ENCODE data around the gene ZNF540. TPM values are rescaled to one million over a fixed set of nuclear protein-coding genes. Genes with fewer than 3 reads are reported as not detected.
"Not testable (repeated sequence)": the region's sequence is repeated elsewhere in the genome, so short reads cannot be mapped to it uniquely, and the experiment has no call there.

ZNF540 gene
- polyA plus RNA-seq, 1 donor from 2014 or later: 24.7 TPM

DNA sequence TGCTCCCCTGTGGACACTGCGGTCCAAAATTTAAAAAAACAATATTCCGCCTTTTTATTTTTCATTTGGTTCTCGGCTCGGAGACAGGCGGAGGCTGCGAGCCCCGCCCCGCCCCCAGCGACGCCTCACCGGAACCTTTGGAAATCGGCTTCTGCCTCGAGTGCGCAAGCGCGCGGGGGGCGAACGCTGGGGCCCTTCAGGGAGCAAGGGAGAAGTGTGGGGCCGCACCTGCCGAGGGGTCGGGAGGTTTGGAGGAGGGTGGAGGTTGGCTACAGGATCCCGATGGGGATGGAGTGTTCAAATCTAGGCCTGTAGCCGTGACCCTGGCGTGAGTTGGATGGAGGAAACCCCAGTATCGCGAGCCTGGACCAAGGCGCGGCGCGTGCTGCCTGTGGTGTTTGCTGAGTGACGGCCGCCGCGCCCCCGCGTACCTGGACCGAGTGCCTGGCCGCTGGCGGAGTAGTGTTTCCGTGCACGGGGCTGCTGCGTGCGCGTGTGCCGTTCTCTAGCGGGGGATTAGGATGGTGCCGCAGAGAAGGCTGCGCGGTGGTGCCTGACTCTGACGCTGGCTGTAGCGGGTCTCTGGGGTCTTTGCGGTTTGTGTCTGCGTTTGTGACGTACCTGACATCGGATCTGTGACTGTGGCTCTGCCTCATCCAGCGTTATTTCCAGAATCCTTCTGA lies 61.2 kb downstream of the ZNF540 start:
- Histone ChIP-seq H2AFZ (ENCODE audit: low read depth, low read length) (peak overlapping the region; percentile 75), H3K9ac (ENCODE audit: low read length) (peak overlapping the region; percentile 95), H3K27ac (ENCODE audit: low read length) (peak overlapping the region; percentile 99), H3K4me3 (ENCODE audit: low read length) (peak overlapping the region; percentile 80), H4K20me1 (ENCODE audit: insufficient read depth) (no peaks in the 10 kb centered on the region), H3K79me2 (replicated peaks; ENCODE audit: insufficient read depth, low read length) (peaks cover 47% of the 10 kb centered on the region), H3K27me3 (ENCODE audit: insufficient read depth, low read depth, low read length) (no peaks in the 10 kb centered on the region), H3K36me3 (ENCODE audit: insufficient read depth, low read length) (no peaks in the 10 kb centered on the region), H3K9me2 (ENCODE audit: insufficient read depth, low read length) (no peaks in the 10 kb centered on the region), H3K4me2 (ENCODE audit: low read length) (peak overlapping the region; percentile 67), H3K9me3 (ENCODE audit: low read length) (peaks cover 2% of the 10 kb centered on the region), H3F3A (ENCODE audit: insufficient read depth, low read length, poor library complexity, severe bottlenecking) (peaks cover 5% of the 10 kb centered on the region)
- peak; percentile 94 for TF ChIP-seq POLR2AphosphoS5 (IDR thresholded peaks at IDR 0.05)
- no peak for TF ChIP-seq EZH2 (IDR thresholded peaks at IDR 0.05; ENCODE audit: borderline replicate concordance, insufficient read depth, low read length, poor library complexity, severe bottlenecking)
- TF ChIP-seq EP300 (conservative IDR thresholded peaks at IDR 0.05; ENCODE audit: poor library complexity, severe bottlenecking): peak; percentile 83
- peak; percentile 55 for TF ChIP-seq SMC3 (conservative IDR thresholded peaks at IDR 0.05; ENCODE audit: poor library complexity)
- TF ChIP-seq MXI1 (conservative IDR thresholded peaks at IDR 0.05; ENCODE audit: poor library complexity, severe bottlenecking): peak; percentile 80
- TF ChIP-seq TAF1 (IDR thresholded peaks at IDR 0.05; ENCODE audit: low read depth): peak; percentile 94
- TF ChIP-seq RAD21 (conservative IDR thresholded peaks at IDR 0.05): no peak
- TF ChIP-seq, protein P1, sequence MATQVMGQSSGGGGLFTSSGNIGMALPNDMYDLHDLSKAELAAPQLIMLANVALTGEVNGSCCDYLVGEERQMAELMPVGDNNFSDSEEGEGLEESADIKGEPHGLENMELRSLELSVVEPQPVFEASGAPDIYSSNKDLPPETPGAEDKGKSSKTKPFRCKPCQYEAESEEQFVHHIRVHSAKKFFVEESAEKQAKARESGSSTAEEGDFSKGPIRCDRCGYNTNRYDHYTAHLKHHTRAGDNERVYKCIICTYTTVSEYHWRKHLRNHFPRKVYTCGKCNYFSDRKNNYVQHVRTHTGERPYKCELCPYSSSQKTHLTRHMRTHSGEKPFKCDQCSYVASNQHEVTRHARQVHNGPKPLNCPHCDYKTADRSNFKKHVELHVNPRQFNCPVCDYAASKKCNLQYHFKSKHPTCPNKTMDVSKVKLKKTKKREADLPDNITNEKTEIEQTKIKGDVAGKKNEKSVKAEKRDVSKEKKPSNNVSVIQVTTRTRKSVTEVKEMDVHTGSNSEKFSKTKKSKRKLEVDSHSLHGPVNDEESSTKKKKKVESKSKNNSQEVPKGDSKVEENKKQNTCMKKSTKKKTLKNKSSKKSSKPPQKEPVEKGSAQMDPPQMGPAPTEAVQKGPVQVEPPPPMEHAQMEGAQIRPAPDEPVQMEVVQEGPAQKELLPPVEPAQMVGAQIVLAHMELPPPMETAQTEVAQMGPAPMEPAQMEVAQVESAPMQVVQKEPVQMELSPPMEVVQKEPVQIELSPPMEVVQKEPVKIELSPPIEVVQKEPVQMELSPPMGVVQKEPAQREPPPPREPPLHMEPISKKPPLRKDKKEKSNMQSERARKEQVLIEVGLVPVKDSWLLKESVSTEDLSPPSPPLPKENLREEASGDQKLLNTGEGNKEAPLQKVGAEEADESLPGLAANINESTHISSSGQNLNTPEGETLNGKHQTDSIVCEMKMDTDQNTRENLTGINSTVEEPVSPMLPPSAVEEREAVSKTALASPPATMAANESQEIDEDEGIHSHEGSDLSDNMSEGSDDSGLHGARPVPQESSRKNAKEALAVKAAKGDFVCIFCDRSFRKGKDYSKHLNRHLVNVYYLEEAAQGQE (IDR thresholded peaks at IDR 0.05; ENCODE audit: borderline replicate concordance): peak; percentile 88
- TF ChIP-seq, protein P2, sequence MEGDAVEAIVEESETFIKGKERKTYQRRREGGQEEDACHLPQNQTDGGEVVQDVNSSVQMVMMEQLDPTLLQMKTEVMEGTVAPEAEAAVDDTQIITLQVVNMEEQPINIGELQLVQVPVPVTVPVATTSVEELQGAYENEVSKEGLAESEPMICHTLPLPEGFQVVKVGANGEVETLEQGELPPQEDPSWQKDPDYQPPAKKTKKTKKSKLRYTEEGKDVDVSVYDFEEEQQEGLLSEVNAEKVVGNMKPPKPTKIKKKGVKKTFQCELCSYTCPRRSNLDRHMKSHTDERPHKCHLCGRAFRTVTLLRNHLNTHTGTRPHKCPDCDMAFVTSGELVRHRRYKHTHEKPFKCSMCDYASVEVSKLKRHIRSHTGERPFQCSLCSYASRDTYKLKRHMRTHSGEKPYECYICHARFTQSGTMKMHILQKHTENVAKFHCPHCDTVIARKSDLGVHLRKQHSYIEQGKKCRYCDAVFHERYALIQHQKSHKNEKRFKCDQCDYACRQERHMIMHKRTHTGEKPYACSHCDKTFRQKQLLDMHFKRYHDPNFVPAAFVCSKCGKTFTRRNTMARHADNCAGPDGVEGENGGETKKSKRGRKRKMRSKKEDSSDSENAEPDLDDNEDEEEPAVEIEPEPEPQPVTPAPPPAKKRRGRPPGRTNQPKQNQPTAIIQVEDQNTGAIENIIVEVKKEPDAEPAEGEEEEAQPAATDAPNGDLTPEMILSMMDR (IDR thresholded peaks at IDR 0.05; ENCODE audit: poor library complexity, severe bottlenecking): peak; percentile 47

DNA sequence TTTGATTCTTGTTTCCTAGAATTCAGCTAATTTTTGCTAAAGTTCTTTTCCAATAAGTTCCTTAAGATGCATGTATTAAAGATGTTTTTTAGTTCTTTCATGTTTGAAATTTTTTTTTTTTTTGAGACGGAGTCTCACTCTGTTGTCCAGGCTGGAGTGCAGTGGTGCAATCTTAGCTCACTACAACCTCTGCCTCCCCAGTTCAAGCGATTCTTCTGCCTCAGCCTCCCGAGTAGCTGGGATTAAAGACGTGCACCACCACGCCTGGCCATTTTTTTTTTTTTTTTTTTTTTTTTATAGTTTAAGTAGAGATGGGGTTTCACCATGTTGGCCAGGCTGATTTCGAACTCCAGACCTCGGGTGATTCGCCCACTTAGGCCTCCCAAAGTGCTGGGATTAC lies 62.5 kb downstream of the ZNF540 start:
- not testable (repeated sequence) for H3K9ac ChIP-seq (ENCODE audit: low read length); H3F3A ChIP-seq (ENCODE audit: insufficient read depth, low read length, poor library complexity, severe bottlenecking); H3K27me3 ChIP-seq (ENCODE audit: insufficient read depth, low read depth, low read length); H3K9me2 ChIP-seq (ENCODE audit: insufficient read depth, low read length); H3K36me3 ChIP-seq (ENCODE audit: insufficient read depth, low read length); H2AFZ ChIP-seq (ENCODE audit: low read depth, low read length); H3K9me3 ChIP-seq (ENCODE audit: low read length); H4K20me1 ChIP-seq (ENCODE audit: insufficient read depth)
- peak overlapping the region; percentile 67 for H3K4me2 ChIP-seq (ENCODE audit: low read length)
- H3K27ac ChIP-seq (ENCODE audit: low read length): peak overlapping the region; percentile 99
- peak overlapping the region; percentile 80 for H3K4me3 ChIP-seq (ENCODE audit: low read length)
- peaks cover 33% of the 10 kb centered on the region for H3K79me2 ChIP-seq (replicated peaks; ENCODE audit: insufficient read depth, low read length)

Other genes starting within 250 kb of the ZNF540 start
- 13.6 and 18.6 TPM in 2 replicates for gene ZNF527, start 223.8 kb upstream of the ZNF540 start, polyA plus RNA-seq
- 21.6 and 27.4 TPM in 2 replicates for gene ZNF569, start 127.4 kb upstream of the ZNF540 start, polyA plus RNA-seq
- gene ZNF570, start 125.5 kb upstream of the ZNF540 start, polyA plus RNA-seq: 15.7 and 21.4 TPM in 2 replicates
- gene ZNF793, start 87.9 kb upstream of the ZNF540 start, polyA plus RNA-seq: 39.6 and 53.7 TPM in 2 replicates
- 6.5 and 7.9 TPM in 2 replicates for gene ZNF571, start 84 bp upstream of the ZNF540 start, polyA plus RNA-seq
- 54.7 and 61.0 TPM in 2 replicates for gene ZFP30, start 60.6 kb downstream of the ZNF540 start, polyA plus RNA-seq
- 8.9 and 13.4 TPM in 2 replicates for gene ZNF607, start 124.9 kb downstream of the ZNF540 start, polyA plus RNA-seq
- 7.6 and 9.1 TPM in 2 replicates for gene ZNF573, start 184.7 kb downstream of the ZNF540 start, polyA plus RNA-seq

All from neural cell (in vitro differentiated cells).